OCI-LY1 (cell line): ENCODE data around the gene ZNF385C.

Experiments
- CTCF ChIP-seq: fragments of 200-600 bp; sonication (generic), shearing (Covaris generic); IDR thresholded peaks from 2 replicates; pipeline ENCODE4 v1.5.1; 2017; ENCODE audit warnings: mild to moderate bottlenecking, antibody characterized with exemption, low read length, moderate library complexity, mixed read lengths
- EZH2 ChIP-seq: fragments of 200-600 bp; sonication (generic), shearing (Covaris generic); IDR thresholded peaks from 2 replicates; pipeline ENCODE4 v1.8.0; 2017; ENCODE audit warnings: borderline replicate concordance, mixed run types, mild to moderate bottlenecking, antibody characterized with exemption, low read length, moderate library complexity, mixed read lengths

- no peak for TF ChIP-seq CTCF
- TF ChIP-seq EZH2 = no peak
These were observed 42.8 kb downstream of the ZNF385C start for GRCh38 chr17:42055496-42055895.
